ENCODE data around the gene CILP. TPM values are rescaled to one million over a fixed set of nuclear protein-coding genes. Genes with fewer than 3 reads are reported as not detected.

Gene CILP
- total RNA-seq, 1 experiment from 2014 or later = not detected

- ChIA-PET POLR2A (no interaction called here), CTCF (no interaction called here), RAD21 (ENCODE audit: low non-redundant PET in 1 of 2, low total read pairs in 2 of 2, uncharacterized antibody in 2 of 2, unreplicated experiment in 2 of 2) (no interaction called here)
- Histone ChIP-seq H3K4me2 (ENCODE audit: low read length) (no peak overlapping the region), H3K27ac (ENCODE audit: low read depth, low read length) (no peak overlapping the region), H3K27me3 (ENCODE audit: insufficient read depth, low read length) (no peaks in the 10 kb centered on the region), H3K79me2 (ENCODE audit: insufficient read depth, low read length) (no peaks in the 10 kb centered on the region), H4K20me1 (ENCODE audit: insufficient read depth) (no peaks in the 10 kb centered on the region), H3K36me3 (ENCODE audit: control insufficient read depth in 1 of 2, insufficient read depth in 2 of 2, low read length in 2 of 2) (peaks cover 8 to 18% of the 10 kb centered on the region in 2 experiments; a peak in 3 of 4 replicates), H3K9ac (ENCODE audit: low read length) (no peak overlapping the region), H3K4me1 (ENCODE audit: control insufficient read depth in 1 of 2, insufficient read depth in 2 of 2, low read length in 2 of 2) (no peaks in the 10 kb centered on the region), H3K9me3 (ENCODE audit: control insufficient read depth in 1 of 2, insufficient read depth in 1 of 2, low read depth in 1 of 2, low read length in 2 of 2) (no peaks in the 10 kb centered on the region), H2AFZ (ENCODE audit: low read depth, low read length, poor library complexity, severe bottlenecking) (no peak overlapping the region), H3K4me3 (replicated peaks in 1 of 2; ENCODE audit: low read depth in 1 of 2, low read length in 2 of 2) (no peak overlapping the region), H3K9me2 (ENCODE audit: insufficient read depth) (no peaks in the 10 kb centered on the region)
- ATAC-seq (no peak), DNase-seq (ENCODE audit: low read depth, low spot score) (no peak)
- intact Hi-C loops (cut with micrococcal nuclease) = no loop called here
- TF ChIP-seq ZNF274 (IDR thresholded peaks at IDR 0.05; ENCODE audit: low read depth, low read length) (no peak), CTCF (IDR thresholded peaks at IDR 0.05 in 2 of 3, conservative IDR thresholded peaks at IDR 0.05 in 1 of 3; ENCODE audit: borderline replicate concordance in 1 of 3, insufficient read depth in 1 of 3, low read depth in 2 of 3, low read length in 2 of 3) (no peak), YY1 (IDR thresholded peaks at IDR 0.05; ENCODE audit: extremely low read depth, insufficient replicate concordance, low read depth, low read length) (no peak), EZH2phosphoT487 (IDR thresholded peaks at IDR 0.05; ENCODE audit: borderline replicate concordance) (no peak), SIN3A (IDR thresholded peaks at IDR 0.05; ENCODE audit: low read depth) (no peak), EGR1 (IDR thresholded peaks at IDR 0.05; ENCODE audit: low read depth) (no peak), TCF7L2 (IDR thresholded peaks at IDR 0.05; ENCODE audit: borderline replicate concordance, extremely low read depth, insufficient read depth, insufficient read length) (no peak), SRF (IDR thresholded peaks at IDR 0.05; ENCODE audit: low read depth) (no peak), FOSL1 (IDR thresholded peaks at IDR 0.05; ENCODE audit: low read depth) (no peak)
- no TSS peak for BruUV-seq (replicated peaks)
These were observed 63.4 kb downstream of the CILP start for GRCh38 chr15:65147902-65148301.
